GM18951 (cell line): ENCODE results near the gene SPRR5.

ENCODE experiments used
- POLR2A ChIP-seq: IDR thresholded peaks from 4 replicates; pipeline ENCODE4 v1.6.1; 2011; ENCODE audit warnings: mild to moderate bottlenecking; ENCODE audit not compliant: insufficient read length, insufficient read depth; ENCODE audit errors: extremely low read depth
- in situ Hi-C: fragments of 300-500 bp; cut with MboI; formaldehyde crosslinking; loops from one replicate; pipeline ENCODE4 v1.12.0; 2022; ENCODE audit warnings: low sequenced_read_pairs, mixed read lengths, inconsistent platforms; ENCODE audit not compliant: unreplicated experiment

The SPRR5 gene

GRCh38 chr1:152959801-152960451 lies 12.9 kb downstream of the SPRR5 start:
- TF ChIP-seq POLR2A, result no peak
- in situ Hi-C loops, result no loop called here

- TF ChIP-seq POLR2A, result no peak
- in situ Hi-C loops, result no loop called here
Measured at GRCh38 chr1:152960452-152961044, 13.5 kb downstream of the SPRR5 start.

- in situ Hi-C loops, result no loop called here
- no peak for TF ChIP-seq POLR2A
Measured at GRCh38 chr1:152961226-152961891, 14.4 kb downstream of the SPRR5 start.

GRCh38 chr1:152962876-152963415 lies 15.9 kb downstream of the SPRR5 start:
- in situ Hi-C loops, result no loop called here
- TF ChIP-seq POLR2A, result no peak

- in situ Hi-C loops, result no loop called here
- no peak for TF ChIP-seq POLR2A
Measured at GRCh38 chr1:152964536-152964935, 17.5 kb downstream of the SPRR5 start.

- in situ Hi-C loops, result no loop called here
- no peak for TF ChIP-seq POLR2A
Measured at GRCh38 chr1:152965853-152966252, 18.8 kb downstream of the SPRR5 start.

GRCh38 chr1:152967201-152967600 lies 20.2 kb downstream of the SPRR5 start:
- TF ChIP-seq POLR2A, result no peak
- in situ Hi-C loops, result no loop called here

- in situ Hi-C loops, result no loop called here
- TF ChIP-seq POLR2A, result no peak
Measured at GRCh38 chr1:152968248-152968647, 21.2 kb downstream of the SPRR5 start.

GRCh38 chr1:152969036-152969435 lies 22.0 kb downstream of the SPRR5 start:
- no peak for TF ChIP-seq POLR2A
- in situ Hi-C loops, result no loop called here

GRCh38 chr1:152970495-152970894 lies 23.5 kb downstream of the SPRR5 start, which contains the start of gene SPRR4:
Gene SPRR4, plus strand, starts transcription at chr1:152970648. Its CDS starts 1,243 bp downstream, at chr1:152971891.
- in situ Hi-C loops, result no loop called here

GRCh38 chr1:152972196-152972886 lies 25.3 kb downstream of the SPRR5 start:
- TF ChIP-seq POLR2A, result no peak
- in situ Hi-C loops, result no loop called here

More at GRCh38 chr1:152970495-152970894, 23.5 kb downstream of the SPRR5 start, which contains the start of gene SPRR4:
- TF ChIP-seq POLR2A, result no peak

GRCh38 chr1:152976688-152977087 lies 29.7 kb downstream of the SPRR5 start:
- no peak for TF ChIP-seq POLR2A
- in situ Hi-C loops, result no loop called here

GRCh38 chr1:152977614-152978013 lies 30.6 kb downstream of the SPRR5 start:
- no peak for TF ChIP-seq POLR2A
- in situ Hi-C loops, result no loop called here

- no peak for TF ChIP-seq POLR2A
- in situ Hi-C loops, result no loop called here
Measured at GRCh38 chr1:152980676-152981075, 33.7 kb downstream of the SPRR5 start.
